ENCODE results near the gene CLSTN2.

CLSTN2 gene

DNA sequence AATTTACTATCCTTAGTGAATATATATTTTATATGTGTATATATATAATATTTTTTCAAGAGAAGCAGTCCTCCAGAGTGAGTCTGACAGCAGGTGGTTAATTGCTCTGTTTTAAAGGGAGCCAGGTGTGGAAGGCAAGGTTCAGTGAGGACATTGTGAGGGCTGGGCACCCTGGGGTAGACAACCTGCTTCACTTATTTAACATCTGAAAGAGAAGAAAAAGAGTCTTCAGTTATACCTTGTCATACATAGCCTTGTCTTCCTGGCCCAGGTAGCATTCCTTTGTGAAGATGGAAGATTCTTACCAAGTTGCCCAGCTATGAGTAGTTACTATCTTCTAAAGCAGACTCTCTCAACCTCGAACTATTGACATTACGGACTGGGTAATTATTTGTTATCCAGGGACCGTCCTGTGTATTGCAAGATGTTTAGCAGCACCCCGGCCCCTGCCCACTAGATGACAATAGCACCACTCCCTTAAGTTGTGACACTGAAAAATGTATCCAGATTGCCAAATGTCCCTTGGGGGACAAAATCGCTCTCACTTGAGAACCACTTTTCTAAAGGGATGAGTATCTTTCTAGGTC lies 406.9 kb downstream of the CLSTN2 start:
- DNase-seq (ENCODE audit: low read depth), result no peak

DNA sequence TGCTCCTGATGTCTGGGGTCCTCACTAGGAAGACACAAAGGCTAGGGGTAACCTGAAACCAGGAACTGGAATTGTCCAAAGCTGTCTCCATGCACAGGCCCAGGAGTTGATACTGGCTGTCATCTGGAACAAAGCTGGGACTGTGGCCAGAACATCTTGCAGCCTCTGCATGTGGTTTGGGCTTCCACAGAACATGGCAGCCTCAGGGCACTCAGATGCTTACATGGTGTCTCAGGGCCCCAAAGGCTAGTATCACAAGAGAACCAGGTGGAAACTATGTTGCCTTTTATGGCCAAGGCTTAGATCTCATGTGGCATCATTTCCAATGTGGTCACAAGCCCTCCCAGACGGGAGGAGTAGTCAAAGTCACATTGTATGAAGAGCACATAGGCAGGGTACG lies 407.7 kb downstream of the CLSTN2 start:
- DNase-seq (ENCODE audit: low read depth), result no peak

DNA sequence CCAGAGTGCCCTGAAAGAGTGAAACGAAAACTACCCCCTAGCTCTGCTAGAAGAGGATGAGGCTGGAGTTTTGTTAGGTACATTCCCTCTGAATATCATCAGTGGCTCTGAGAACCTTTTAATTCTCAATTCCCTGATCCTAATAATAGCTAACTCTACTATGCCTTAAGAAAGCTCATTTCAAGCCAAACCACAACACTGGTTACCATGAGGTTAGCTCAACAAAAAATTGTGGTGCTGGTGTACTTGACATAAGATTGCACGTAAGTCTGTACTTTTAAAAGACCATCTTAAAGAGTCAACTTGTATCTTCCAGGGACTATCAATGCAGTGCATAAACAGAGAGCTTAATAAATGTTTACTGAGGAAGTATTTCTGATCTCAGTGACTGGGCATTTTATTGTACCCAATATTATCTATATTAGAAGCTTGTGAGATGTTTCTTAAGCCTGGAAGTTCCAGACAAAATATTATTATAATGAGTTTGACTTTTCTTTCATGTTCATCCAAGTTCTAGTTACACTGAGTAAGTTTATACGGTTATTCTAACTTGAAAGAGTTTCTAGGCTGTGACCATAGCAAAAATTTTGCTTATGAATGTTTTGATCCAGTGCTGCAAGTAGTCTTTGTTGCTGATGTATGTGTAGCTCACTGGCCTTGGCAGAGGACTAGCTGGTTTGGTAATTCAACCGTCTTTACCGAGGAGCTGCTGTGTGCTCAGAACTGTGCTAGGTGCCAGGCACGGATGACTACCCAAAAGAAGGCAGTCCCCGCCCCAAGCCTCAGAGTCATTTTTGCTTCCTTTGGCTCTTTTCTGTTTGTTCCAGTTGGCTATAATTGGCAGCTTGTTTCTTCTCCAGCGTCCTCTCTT lies 408.5 kb downstream of the CLSTN2 start:
- DNase-seq (ENCODE audit: low read depth), result no peak

DNA sequence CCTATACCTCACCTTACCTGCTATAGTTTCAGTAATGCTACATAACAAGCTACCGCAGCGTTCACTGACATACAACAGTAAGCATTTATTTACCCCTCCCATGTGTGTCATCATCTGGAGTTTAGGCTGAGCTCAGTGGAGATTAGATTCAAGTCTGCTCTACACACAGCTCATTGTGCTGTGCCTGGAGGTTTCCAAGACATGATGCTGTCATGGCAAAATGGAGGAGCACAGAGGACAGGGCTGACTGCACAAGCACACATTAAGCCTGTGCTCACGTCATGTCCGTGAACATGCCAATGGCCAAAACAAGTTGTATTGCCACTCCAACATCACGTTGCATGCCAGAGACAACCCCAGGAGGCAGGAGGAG lies 409.1 kb downstream of the CLSTN2 start:
- no peak for DNase-seq (ENCODE audit: low read depth)

DNA sequence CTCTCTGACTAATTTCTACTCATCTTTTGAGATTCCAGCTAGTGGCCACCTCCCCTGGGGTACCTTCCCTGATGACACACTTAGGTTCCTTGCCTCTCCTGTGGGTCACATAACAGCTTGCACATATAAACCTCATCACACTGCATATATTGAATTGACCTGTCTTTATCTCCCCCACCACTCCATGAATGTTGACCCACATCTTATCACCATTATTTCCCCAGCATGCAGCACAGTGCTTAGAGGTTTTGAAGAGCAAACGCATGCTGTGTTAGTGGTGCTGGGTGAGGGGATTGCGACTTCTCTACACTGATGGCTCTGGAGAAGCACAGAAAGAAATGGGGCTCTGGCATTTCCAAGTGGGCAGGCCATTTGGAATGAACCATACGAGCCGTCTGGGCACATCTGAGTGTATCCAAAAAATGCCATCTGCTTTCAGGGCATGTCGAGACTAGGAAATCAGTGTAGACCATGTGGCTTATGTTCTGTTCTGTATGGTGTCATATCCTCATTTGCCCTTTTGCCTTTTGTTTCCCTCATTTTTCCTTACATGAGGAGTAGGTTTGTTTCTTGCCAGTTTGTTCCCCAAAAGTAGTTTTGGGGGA lies 409.7 kb downstream of the CLSTN2 start:
- no peak for DNase-seq (ENCODE audit: low read depth)

DNA sequence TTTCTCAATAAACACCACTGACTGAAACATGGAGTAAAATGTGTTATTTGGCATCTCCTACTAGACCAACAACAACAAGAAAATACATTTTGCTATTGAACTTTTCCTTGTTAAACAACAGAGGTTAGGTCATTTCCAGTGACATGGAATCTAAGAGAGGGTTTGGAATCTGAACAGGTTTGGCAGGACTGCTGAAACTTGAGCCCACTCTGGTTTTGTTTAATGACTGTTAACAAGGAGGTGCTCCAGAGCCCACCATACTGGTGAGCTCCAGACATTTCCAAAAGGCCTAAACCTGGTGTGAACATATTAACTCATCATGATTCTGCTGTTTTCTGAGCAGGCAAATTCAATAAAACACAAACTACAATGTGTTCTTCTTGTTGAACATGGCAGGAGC lies 412.2 kb downstream of the CLSTN2 start:
- no peak for DNase-seq (ENCODE audit: low read depth)

DNA sequence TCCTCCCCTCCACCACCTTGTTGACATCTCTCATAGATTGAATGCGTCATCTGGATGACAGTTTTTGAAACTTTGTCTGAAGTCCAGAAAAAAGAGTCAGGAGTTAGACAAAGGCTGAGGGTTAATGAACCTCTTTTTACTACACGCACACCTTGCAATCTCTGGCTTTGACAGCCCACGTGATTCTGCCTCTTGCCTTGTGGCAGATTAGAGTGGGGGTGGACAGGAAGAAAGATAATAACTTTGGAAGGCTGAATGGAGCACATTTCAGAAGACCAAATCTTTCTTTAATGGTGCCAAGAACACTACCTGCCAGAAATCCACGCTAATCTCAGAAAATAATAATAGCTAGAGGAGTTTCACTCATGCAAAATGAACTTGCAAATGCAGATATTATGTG lies 415.0 kb downstream of the CLSTN2 start:
- DNase-seq (ENCODE audit: low read depth), result no peak

DNA sequence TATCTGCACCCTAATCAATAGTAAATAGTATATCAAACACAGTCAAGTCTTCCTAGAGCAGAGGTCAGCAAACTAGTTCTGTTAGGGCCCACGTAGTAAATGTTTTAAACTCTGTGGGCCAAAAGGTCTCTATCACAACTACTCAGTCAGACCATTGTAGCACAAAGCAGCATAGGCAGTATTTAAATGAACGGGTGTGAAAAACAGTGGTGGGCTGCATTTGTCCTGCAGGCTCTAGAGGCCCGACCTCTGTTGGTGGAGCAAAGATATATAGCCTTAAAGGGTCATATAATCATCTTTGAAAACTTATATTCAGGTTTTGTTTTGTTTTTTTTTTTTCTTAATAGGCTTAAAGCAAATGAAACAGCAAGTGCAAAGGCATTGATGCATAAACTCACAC lies 416.5 kb downstream of the CLSTN2 start:
- DNase-seq (ENCODE audit: low read depth), result no peak

DNA sequence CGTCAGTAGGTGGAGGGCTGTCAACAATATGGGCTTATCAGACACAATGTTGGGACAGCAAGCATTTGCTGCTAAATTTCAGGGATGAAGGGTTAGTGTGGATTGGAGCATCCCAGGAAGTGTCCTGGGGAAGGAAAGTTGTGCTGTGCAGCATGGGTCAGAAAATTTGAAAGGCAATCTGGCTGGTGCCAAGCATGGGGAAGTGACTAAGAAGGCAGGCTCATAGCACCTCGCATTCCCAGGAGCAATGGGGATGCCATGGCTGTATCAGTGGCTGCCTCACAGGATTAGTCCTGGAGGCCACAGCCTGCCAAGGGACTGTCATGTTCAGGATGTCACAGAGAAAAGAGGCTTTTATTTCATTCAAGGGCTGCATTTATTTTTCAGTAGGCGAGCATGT lies 420.5 kb downstream of the CLSTN2 start:
- no peak for DNase-seq (ENCODE audit: low read depth)

DNA sequence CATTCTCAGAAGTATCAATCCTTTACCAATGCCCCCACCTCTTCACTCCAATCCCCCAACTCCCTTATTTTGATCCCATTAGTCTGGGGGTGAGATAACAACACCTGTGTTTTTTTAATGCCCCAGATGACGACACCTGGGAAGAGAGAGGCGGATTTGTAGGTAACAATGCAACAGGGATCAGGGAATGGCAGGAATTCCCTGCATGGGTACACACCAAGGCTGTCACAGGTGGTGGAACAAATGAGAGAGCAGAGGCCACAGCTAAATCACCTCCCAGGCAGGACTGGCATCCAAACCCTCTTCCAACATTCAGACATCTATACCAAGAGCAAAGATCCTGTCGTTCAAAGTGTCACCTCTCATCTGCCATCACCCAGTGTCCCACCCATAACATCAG lies 423.7 kb downstream of the CLSTN2 start:
- DNase-seq (ENCODE audit: low read depth), result no peak

DNA sequence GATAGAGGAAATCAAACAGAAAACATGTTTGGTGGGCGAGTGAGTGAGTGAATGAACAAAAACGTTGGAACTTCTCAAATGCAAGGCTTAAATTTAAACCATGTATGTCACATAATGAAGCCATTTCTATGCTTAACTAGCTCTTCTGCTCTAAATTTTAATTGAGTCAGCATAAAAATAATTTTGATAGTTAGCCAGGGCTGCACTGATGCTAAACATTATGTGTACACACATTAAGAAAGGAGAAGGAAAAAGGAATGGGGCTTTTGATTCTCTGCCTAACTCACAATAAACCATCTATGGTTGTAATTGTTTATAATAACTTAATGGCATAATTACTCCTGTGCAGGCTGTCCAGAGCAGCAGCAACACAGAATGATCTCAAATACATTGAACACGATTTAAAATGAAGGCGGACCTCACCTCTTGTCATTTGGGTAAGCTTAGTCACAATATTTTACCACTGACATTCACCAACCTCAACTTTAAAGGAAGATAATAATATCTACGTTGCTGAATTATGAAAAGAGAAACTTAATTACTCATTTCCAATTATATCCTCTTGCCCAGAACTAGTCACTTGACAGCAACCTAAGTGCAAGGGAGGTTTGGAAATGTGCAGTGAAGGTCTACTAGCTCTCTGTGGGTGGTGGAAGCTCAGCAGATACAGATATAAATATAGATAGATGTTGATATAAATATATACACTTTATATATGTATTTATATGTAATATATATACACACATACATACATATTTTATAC lies 424.4 kb downstream of the CLSTN2 start:
- no peak for DNase-seq (ENCODE audit: low read depth)

DNA sequence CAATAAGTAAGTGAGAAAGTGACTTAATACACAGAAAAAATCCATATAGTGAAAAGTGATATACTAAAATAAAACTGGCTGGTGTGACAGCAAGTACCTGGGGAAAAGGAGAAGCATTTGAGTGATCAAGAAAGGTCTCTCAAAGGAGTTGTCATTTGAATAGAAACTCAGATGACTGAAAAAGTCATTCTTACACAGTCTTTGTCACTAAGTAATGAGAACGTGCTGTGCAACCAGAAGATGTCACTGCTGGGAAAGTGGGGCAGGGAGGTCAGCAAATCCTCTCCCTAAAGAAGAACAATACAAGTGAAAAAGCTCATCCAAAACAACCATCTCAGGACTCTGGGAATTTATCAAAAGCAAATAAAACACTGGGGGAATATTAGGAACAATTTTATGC lies 425.3 kb downstream of the CLSTN2 start:
- DNase-seq (ENCODE audit: low read depth), result no peak

DNA sequence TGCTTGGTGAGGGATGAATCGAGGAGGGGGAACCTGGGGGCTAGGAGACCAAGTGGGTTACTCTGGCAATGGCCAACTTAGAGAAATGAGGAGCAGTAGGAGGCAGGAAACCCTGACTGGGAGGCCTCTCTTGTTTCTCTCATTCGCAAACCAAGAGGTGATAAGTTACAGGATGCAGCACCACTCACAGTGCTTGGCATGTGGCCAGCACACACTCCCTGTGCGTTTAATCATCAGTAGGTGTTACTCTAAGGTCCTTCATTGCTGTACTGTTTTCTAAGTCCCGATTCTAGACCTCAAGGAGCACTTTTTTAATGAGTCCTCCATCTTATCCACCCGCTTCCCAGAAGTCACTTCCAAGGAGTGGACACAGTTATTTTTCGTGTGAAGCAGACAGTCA lies 428.8 kb downstream of the CLSTN2 start:
- no peak for DNase-seq (ENCODE audit: low read depth)

DNA sequence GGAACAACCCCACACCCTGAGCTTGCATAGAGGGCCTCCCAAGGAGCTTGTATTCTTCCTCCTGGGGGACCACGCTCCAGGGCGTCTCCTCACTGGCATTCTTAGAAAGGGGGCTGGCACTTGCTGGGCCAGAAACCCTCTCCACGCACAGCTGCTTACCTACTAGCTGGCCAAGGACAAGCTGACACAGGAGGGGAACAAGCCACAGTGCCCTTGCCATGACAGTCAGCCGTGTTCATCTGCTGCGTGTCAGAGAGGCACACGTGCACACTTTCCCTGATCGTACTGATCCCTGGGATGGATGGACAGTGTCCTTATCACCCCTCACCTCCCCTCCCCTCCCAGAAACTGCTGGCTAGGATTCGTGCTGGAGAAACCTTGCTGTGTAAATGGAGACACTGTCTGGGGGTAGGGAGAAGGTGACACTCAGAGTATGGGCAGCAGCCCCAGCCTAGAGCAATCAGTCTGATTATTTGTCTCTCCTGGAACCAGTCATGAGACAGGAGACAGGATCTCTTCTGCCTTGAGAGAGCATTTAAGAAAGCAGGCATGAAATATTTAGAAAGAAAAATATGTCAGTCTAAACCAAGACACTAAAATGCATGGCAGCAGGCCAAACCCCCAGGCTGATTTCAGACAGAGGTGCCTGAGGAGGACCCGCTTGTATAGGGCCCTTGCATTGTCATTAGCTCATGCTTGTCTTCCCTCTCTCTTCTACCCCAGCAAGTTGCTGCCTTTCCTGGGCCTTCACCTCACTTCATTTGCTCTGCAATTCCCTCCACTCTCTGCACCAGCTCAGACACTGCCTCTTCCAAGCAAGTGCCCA lies 431.1 kb downstream of the CLSTN2 start:
- no peak for DNase-seq (ENCODE audit: low read depth)

DNA sequence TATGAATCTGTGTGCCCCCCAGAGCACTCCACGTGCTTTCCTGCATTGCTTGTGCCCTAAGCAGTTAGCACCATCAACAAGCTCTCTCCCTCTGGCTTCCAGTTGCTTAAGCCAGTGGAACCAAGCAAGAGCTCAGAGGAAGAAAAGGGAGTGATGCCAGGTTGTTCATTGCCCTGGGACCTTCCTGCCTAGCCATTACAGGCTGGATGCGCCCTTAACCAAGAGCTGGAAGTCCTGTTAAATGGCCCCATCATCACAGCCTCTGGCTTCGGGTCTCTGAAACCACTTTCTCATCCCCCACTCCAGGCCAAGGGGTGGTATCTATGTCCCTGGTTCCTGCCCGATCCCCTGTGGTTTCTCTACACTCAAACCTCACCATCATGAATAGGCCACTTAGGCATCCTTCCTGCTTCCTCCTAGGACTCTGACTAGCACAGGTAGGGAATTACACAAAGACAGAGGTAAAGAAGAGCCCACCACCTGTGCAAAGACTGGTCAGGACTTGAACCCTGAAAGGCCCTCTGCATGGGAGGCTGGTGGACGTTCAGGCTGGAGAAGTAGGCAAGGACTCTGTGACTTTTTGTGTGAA lies 433.3 kb downstream of the CLSTN2 start:
- no peak for DNase-seq (ENCODE audit: low read depth)

DNA sequence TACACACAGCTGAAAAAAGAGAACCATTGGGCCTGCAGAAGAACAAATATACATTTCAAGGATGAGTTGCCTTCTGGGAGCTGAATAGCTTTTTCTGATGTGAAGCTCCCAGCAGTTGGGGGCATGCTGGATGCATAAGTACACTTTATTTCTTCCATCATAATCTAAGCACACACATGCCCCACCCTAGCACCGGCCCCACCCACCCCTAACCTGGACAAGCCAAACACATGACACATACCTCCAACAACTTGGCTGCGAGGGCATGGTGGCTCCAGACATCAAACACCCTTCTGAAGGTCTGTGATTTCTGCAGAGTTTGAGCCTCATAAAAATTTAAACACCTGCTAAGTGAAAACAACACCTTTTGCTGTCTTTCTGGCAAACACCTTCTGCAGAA lies 435.7 kb downstream of the CLSTN2 start:
- DNase-seq (ENCODE audit: low read depth), result no peak

DNA sequence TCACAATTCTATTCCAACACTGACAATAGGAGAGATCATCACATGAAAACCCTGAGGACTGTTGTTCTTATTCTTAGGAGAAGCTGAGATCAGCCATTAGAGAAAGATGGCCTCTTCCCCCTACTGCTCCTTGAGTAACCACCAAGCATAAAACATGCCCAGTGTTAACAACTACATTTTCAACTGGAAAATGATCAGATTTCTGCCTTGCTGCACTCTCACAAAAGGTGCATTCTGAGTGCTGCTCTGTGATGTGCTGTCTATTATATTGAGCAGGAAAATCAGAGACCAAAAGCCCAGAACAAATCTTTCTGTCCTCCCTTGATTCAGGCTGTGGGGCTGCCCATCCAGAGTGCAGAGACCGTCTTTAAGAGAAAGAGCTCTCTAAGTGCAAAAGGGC lies 438.2 kb downstream of the CLSTN2 start:
- no peak for DNase-seq (ENCODE audit: low read depth)

DNA sequence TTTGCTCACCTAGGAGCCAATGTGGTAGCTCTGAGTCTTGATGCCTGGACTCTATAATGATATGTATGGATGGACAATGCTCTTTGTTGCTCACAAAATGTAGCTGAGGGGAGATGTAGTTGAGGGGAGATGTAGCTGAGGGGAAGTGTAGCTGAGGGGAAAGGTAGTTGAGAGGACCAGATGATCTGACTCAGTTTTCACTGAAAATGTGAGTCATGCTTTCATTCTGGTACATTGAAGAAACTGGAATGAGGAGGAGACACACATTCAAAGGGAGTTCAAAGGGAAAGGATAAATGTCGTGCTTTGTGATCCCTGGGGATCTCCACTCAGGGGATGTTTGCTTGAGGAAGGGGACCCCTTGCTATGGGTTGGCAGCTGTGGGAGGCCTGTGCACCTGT lies 440.0 kb downstream of the CLSTN2 start:
- DNase-seq (ENCODE audit: low read depth), result no peak

DNA sequence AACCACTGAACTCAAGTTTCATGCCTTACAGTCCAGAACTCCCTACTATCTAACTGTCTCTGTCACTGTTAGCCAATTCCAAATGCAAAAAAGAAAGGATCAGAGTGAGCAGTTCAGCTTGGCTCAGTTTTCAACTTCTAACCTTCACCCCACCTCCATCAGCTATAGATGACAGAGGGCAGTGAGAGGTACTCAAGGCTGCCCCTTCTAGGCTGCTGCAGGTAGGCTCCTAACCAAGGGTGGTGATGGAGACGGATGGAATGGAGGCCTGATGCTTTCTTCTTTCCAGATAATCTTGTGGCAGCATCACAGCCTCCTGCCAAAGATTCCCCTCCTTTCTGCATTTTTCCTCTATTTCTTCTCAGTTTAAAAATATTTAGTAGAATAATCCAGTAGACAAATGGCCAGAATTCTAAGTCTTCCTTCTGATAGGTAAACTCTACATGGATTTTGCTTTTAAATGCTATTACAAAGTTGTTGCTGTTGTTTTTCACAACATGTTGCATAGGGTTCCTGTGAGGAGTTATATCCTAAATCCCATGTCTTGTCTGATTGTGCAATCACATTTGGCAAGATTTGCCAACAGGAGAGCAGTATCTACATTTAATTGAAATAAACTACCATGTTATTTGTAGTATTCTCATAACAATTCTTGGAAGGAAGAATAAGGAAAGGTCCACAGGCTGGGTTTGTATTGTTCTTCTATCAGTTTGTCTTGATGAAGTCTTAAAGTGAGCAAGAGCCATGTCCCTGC lies 441.3 kb downstream of the CLSTN2 start:
- DNase-seq (ENCODE audit: low read depth), result no peak

DNA sequence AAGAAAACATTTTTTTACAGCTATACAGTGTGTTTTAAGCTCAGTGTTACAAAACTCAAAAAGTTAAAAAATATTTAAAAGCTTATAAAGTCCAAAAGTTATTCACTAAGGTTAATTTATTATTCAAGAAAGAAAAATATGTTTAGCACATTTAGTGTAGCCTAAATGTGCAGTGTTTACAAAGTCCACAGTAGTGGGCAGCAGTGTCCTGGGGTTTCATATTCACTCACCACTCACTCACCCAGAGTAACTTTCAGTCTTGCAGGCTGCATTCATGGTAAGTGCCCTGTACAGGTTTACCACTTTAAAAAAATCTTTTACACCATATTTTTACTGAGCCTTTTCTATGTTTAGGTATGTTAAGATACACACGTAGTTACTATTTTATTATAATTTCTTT lies 442.7 kb downstream of the CLSTN2 start:
- no peak for DNase-seq (ENCODE audit: low read depth)

All from iris pigment epithelial cell (primary cell).